ENCODE results near the gene TOX2. TPM values are rescaled to one million over a fixed set of nuclear protein-coding genes. Genes with fewer than 3 reads are reported as not detected.

TOX2 gene
- total RNA-seq, 1 experiment from 2014 or later, result 0.18 TPM

GRCh38 chr20:43996240-43996930, 81.7 kb downstream of the TOX2 start:
- DNase-seq (ENCODE audit: low spot score), result no peak

- DNase-seq (ENCODE audit: low spot score), result no peak
Observed at GRCh38 chr20:43999848-44000247, 85.2 kb downstream of the TOX2 start.

- no peak for DNase-seq (ENCODE audit: low spot score)
Observed at GRCh38 chr20:44001667-44002596, 87.3 kb downstream of the TOX2 start.

GRCh38 chr20:44002861-44003260, 88.2 kb downstream of the TOX2 start:
- DNase-seq (ENCODE audit: low spot score), result no peak

GRCh38 chr20:44003609-44004008, 89.0 kb downstream of the TOX2 start:
- DNase-seq (ENCODE audit: low spot score), result no peak

- DNase-seq (ENCODE audit: low spot score), result no peak
Observed at GRCh38 chr20:44004306-44004915, 89.8 kb downstream of the TOX2 start.

- no peak for DNase-seq (ENCODE audit: low spot score)
Observed at GRCh38 chr20:44005661-44006060, 91.0 kb downstream of the TOX2 start.

- DNase-seq (ENCODE audit: low spot score), result no peak
Observed at GRCh38 chr20:44006126-44006525, 91.5 kb downstream of the TOX2 start.

GRCh38 chr20:44006578-44006977, 91.9 kb downstream of the TOX2 start:
- DNase-seq (ENCODE audit: low spot score), result no peak

GRCh38 chr20:44008806-44009678, 94.4 kb downstream of the TOX2 start:
- DNase-seq (ENCODE audit: low spot score), result no peak

- no peak for DNase-seq (ENCODE audit: low spot score)
Observed at GRCh38 chr20:44009679-44009992, 95.0 kb downstream of the TOX2 start.

GRCh38 chr20:44010162-44010704, 95.6 kb downstream of the TOX2 start:
- no peak for DNase-seq (ENCODE audit: low spot score)

- no peak for DNase-seq (ENCODE audit: low spot score)
Observed at GRCh38 chr20:44011251-44011940, 96.7 kb downstream of the TOX2 start.

GRCh38 chr20:44012466-44013226, 98.0 kb downstream of the TOX2 start:
- no peak for DNase-seq (ENCODE audit: low spot score)

- DNase-seq (ENCODE audit: low spot score), result peak; percentile 51
Observed at GRCh38 chr20:44014807-44015732, 100.4 kb downstream of the TOX2 start.

- no peak for DNase-seq (ENCODE audit: low spot score)
Observed at GRCh38 chr20:44015733-44016103, 101.1 kb downstream of the TOX2 start.

- DNase-seq (ENCODE audit: low spot score), result no peak
Observed at GRCh38 chr20:44016525-44016924, 101.9 kb downstream of the TOX2 start.

- DNase-seq (ENCODE audit: low spot score), result no peak
Observed at GRCh38 chr20:44017211-44017610, 102.6 kb downstream of the TOX2 start.

- no peak for DNase-seq (ENCODE audit: low spot score)
Observed at GRCh38 chr20:44017905-44018258, 103.2 kb downstream of the TOX2 start.
